ENCODE data around the gene SLC27A3.

DNA sequence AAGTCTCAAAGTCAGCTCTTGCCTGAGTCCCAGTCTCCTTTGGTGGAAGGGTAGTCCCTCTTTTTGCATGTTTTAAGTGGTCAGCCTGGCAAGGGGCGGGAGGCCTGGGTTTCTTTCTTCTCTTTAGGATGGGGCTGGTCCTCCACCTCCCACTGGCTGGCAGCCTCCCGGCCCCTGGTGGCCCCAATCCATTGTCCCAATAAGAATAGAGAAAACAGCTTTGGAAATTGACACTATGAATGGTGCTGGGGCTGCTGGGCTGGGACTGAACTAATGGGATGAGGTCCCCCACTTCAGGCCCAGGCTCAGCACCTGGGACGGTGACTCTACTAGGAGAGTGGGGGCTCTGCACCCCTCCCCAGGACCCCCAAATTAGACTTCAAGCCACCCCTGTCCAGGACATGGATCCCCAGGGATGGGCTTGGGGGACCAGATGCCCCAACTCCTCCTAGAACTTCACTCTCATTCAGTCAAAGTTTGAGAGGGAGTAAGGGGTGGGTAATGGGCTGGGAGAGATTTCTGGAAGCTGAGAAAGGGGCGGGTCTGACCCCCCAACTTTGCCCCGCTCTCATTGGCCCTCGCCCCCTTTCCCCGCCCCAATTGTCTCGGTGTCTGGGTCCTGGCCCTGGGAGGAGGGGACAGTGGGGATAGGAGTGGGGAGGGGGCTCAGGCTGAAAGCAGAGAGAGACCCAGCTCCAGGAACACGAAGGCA lies 18.2 kb downstream of the SLC27A3 start:
- TF ChIP-seq RAD21 (IDR thresholded peaks at IDR 0.05 in 1 of 2, conservative IDR thresholded peaks at IDR 0.05 in 1 of 2; ENCODE audit: low read depth in 2 of 2, low read length in 2 of 2) (no peak), GABPA (IDR thresholded peaks at IDR 0.05; ENCODE audit: borderline replicate concordance, insufficient read depth, low read length) (no peak), SP1 (IDR thresholded peaks at IDR 0.05; ENCODE audit: low read depth, low read length) (no peak), POLR2A (IDR thresholded peaks at IDR 0.05; ENCODE audit: control extremely low read depth in 1 of 2, low read depth in 2 of 2, low read length in 2 of 2) (no peak), EZH2 (IDR thresholded peaks at IDR 0.05; ENCODE audit: low read depth, low read length, severe bottlenecking) (no peak), POLR2AphosphoS5 (IDR thresholded peaks at IDR 0.05; ENCODE audit: low read depth, low read length) (no peak), RXRA (IDR thresholded peaks at IDR 0.05; ENCODE audit: insufficient read depth, low read depth, low read length) (no peak), ZNF274 (IDR thresholded peaks at IDR 0.05; ENCODE audit: borderline replicate concordance, extremely low read depth, low read length) (no peak), KDM5A (IDR thresholded peaks at IDR 0.05; ENCODE audit: low read length) (no peak), EGR1 (IDR thresholded peaks at IDR 0.05; ENCODE audit: borderline replicate concordance, low read depth, low read length) (no peak), MAFK (IDR thresholded peaks at IDR 0.05; ENCODE audit: low read depth, low read length) (no peak)
- TF ChIP-seq, protein P1, sequence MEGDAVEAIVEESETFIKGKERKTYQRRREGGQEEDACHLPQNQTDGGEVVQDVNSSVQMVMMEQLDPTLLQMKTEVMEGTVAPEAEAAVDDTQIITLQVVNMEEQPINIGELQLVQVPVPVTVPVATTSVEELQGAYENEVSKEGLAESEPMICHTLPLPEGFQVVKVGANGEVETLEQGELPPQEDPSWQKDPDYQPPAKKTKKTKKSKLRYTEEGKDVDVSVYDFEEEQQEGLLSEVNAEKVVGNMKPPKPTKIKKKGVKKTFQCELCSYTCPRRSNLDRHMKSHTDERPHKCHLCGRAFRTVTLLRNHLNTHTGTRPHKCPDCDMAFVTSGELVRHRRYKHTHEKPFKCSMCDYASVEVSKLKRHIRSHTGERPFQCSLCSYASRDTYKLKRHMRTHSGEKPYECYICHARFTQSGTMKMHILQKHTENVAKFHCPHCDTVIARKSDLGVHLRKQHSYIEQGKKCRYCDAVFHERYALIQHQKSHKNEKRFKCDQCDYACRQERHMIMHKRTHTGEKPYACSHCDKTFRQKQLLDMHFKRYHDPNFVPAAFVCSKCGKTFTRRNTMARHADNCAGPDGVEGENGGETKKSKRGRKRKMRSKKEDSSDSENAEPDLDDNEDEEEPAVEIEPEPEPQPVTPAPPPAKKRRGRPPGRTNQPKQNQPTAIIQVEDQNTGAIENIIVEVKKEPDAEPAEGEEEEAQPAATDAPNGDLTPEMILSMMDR (IDR thresholded peaks at IDR 0.05; ENCODE audit: control extremely low read depth in 1 of 3, insufficient read depth in 1 of 3, low read depth in 1 of 3, low read length in 3 of 3) = no peak
- TF ChIP-seq, protein P2, sequence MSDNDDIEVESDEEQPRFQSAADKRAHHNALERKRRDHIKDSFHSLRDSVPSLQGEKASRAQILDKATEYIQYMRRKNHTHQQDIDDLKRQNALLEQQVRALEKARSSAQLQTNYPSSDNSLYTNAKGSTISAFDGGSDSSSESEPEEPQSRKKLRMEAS (IDR thresholded peaks at IDR 0.05) = no peak
- TF ChIP-seq, protein P3, sequence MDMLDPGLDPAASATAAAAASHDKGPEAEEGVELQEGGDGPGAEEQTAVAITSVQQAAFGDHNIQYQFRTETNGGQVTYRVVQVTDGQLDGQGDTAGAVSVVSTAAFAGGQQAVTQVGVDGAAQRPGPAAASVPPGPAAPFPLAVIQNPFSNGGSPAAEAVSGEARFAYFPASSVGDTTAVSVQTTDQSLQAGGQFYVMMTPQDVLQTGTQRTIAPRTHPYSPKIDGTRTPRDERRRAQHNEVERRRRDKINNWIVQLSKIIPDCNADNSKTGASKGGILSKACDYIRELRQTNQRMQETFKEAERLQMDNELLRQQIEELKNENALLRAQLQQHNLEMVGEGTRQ (IDR thresholded peaks at IDR 0.05; ENCODE audit: low read length) = no peak

Measured in H1 (cell line).